Measurements from ENCODE around the gene AFAP1L2.

Gene AFAP1L2, protein sequence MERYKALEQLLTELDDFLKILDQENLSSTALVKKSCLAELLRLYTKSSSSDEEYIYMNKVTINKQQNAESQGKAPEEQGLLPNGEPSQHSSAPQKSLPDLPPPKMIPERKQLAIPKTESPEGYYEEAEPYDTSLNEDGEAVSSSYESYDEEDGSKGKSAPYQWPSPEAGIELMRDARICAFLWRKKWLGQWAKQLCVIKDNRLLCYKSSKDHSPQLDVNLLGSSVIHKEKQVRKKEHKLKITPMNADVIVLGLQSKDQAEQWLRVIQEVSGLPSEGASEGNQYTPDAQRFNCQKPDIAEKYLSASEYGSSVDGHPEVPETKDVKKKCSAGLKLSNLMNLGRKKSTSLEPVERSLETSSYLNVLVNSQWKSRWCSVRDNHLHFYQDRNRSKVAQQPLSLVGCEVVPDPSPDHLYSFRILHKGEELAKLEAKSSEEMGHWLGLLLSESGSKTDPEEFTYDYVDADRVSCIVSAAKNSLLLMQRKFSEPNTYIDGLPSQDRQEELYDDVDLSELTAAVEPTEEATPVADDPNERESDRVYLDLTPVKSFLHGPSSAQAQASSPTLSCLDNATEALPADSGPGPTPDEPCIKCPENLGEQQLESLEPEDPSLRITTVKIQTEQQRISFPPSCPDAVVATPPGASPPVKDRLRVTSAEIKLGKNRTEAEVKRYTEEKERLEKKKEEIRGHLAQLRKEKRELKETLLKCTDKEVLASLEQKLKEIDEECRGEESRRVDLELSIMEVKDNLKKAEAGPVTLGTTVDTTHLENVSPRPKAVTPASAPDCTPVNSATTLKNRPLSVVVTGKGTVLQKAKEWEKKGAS

DNA sequence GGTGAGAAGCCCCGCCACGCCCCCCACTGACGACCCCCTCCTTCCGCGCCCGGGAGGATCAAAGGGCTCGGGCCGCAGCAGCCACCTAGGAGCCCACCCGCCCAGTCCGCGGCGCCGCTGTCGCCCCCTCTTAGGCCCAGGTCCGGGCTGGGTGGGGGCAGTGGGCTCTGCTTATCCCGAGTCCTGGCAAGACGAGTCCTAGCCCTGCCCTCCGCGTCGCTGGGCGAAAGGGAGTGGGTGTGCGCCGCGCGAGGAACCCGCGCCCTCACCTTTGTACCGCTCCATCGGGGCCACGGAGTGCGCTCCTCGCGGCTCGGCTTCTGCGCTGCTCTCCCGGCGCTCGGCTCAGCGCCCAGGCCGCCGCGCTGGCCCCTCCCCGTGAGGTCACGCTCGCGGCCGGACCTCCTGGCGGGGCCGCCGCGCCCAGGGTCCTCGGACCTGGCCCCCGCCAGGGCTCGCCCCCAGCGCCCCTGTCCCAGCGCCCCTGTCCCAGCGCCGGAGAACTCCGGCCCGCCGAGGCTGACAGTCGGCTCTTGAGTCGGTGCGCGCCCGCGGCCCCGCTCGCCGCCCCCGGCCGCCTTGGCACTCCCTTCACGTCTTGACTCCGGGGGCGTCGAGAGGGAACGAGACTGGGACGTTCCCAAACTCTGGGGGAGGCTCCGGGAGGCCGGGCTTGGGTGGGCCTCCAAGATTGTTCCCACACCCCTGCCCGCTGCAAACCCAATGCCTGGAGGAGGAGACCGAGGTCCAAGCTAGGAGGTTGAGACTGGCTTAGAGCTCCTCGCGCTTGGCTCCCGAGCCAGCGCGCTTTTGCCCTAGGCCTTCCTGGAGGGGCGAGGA, at the start of gene AFAP1L2:
Gene AFAP1L2, minus strand, starts transcription at position 332 of the 840 bp plus-strand sequence. Its CDS starts 47 bp downstream, at position 285.
- DNase-seq, result no peak

DNA sequence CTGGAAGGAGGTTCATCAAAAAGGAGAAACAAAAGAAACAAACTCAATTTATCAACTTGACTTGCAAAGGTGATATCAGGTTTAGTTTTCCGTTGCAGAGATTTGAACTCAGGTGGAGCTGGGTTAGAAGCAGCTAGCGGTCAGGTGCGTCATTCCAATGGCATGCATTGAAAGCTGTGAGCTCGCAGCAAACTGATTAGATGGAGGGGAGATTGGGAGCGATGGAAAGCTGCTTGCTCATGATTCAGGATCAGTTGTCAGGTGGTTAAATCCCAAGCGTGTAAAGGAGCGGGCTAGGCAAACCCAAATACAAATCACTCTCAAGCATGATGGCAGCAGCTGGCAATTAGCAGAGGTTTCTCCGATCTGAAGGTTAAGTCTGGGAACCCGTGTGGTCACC, 49.3 kb upstream of the AFAP1L2 start:
- no peak for DNase-seq

DNA sequence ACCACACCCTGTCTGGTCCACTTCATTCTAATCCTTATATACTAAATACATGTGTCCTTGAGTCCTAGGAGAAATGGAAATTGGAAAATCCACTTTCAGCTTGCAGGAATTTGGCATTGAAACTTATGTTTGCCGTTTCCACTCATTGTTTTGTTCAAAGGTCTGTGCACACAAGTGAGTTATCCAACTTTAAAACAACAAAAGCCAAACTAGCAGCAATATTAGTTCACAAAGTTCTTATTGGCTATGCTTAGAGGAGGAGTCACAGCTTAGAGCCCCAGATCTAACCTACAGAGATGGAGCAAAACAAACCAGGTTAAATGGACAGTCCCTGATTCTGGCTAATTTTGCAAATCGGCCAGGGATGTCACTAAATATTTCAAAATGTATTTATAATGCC, 44.6 kb upstream of the AFAP1L2 start:
- DNase-seq, result no peak

DNA sequence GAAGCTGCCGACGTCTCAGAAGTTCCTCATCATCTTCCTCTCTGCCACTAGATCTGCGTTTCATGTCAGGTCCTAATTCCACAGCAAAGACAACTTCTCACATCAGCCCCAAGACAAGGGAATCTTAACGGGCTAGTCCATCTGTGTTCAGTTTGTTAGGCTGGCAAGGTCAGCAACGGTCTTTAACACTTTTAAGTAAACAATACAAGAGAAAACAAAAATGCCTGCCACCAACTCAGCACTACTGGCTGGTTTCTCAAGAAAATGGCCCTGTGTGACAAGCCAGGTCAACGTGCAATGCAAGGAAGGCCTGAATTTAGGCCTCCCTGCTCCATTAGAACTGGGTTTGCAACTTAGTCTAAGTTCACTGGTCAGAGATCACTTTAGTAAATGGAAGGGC, 41.0 kb upstream of the AFAP1L2 start:
- no peak for DNase-seq

DNA sequence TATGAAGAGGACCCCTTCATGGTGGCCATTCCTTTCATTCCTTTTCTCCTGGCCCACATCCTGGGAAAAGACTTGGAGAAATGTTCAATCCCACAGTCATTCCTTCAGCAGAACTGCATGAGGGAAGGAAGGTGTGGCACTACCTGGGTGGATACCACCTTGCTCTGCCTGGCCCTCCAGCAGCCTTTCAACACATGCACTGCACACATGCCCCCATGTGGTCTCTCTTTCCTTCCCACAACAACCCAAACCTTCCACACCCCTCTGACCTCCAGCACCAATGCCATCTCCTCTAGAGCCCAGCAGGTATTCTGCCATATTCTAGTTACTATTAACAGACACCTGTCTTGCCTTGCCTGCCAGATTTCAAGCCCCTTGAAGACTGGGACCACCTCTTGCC, 40.5 kb upstream of the AFAP1L2 start:
- no peak for DNase-seq

DNA sequence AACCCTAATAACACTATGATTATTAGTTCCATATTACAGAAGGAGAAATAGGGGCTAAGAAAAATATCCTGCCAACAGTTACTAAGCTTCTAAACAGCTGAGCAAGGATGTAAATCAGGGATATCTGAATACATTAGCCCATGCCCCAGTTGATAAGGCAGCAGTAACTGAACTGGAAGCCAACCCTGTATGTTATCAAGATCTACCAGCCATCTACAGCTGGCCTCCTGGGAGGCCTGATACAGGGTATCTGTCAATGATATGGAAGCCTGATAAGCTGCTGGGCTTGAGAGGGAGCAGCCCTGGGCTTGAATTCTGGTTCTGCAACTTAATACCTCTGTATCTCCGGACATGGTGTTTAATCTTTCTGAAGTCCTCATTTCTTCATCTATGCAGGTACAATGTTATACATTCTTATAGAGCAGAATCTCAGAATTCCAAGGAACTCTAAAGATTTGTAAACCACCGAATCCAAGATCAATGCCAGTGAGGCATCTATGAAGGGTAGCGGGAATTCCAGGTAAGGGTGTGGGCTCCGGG, 37.9 kb upstream of the AFAP1L2 start:
- no peak for DNase-seq

DNA sequence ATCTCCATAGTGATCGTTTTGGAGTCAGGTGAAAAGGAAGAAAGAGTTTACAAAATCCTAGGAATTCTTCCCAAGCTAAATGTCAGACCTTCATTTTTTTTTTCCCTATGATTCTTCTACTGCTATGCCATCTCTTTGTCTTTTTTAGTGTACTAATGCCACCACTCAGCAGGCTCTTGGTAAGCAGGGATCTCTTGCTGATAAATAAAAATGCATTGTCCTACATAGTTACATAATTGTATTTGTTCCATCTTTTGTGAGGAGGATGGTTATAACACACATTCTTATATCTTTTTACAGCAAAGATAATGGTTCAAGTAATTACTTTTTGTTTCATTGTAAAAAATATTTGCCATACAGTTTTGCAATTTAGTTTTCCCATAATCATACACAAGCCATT, 36.8 kb upstream of the AFAP1L2 start:
- no peak for DNase-seq

DNA sequence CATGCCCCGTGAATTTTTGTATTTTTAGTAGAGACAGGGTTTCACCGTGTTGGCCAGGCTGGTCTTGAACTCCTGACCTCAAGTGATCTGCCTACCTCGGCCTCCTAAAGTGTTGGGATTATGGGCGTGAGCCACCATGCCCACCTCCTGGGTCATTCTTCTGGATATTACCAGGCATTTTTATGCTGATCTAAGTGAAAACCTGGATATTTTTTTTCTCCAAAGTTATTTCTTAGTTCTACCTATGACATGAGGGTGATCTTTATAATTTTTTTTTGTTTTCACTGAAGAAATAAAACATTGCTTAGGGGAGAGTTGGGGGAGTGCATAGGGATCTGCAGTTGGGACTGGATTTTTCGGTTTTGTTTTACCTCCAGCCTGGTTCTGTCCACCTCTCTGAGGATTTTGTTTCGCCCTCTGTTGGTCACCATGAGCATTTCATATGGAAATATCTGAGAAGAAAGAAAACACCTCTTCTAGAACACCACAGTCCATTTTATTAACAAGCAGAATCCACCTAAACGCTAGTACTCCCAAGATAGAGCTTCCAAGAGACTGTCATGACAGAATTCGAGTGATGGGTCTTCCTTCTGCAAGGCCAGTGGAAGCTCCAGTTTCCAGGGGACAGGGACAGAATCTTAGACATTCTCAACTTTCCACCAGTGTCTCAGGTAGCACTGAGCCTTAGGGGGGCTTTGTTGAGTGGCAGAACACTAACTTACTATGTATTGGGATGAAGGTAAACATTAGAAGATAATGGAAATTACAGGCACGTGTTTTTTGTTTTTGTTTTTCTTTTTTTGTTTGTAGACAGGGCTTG, 33.4 kb upstream of the AFAP1L2 start:
- no peak for DNase-seq

DNA sequence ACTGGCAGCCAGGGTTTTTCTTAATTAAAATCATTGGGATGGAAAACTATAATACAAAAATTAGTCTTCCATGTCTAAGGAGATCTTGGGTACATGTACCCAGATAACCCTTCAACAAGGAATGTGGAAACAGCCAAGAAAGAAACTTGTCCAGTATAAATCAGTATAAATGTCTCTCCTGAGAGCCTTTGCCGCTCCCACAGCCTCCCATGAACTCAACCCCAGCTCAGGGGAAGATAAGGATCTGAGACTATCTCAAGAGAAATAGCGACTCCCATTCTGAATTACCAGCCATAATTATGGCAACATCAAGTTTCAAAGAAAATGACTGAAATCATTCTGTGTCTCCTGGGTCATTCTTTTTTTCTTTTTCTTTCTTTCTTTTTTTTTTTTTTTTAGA, 32.6 kb upstream of the AFAP1L2 start:
- DNase-seq, result no peak

DNA sequence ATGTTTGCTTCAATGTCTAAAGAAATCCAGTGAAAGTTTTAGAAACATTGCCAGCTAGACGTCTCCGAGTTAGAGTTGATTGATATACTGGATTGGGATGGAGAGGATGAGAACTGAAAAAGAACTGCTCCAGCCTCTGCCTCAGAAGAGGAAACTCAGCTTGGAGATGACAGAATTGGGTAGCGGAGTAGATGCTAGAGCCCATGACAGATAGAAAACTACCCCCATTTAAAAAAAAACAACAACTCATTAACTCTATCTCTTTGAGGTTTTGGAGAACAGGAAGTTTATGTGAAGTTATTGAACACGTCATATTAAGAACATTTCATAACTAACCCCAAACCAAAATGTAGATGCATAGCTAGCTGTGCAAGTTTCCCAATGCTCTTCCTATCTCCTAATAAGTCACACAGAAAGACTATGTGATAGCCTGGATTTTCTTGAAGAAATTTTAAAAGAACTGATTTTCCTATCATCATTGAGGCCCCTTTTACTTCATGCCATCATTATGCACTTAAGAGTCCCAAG, 28.3 kb upstream of the AFAP1L2 start:
- DNase-seq, result no peak

DNA sequence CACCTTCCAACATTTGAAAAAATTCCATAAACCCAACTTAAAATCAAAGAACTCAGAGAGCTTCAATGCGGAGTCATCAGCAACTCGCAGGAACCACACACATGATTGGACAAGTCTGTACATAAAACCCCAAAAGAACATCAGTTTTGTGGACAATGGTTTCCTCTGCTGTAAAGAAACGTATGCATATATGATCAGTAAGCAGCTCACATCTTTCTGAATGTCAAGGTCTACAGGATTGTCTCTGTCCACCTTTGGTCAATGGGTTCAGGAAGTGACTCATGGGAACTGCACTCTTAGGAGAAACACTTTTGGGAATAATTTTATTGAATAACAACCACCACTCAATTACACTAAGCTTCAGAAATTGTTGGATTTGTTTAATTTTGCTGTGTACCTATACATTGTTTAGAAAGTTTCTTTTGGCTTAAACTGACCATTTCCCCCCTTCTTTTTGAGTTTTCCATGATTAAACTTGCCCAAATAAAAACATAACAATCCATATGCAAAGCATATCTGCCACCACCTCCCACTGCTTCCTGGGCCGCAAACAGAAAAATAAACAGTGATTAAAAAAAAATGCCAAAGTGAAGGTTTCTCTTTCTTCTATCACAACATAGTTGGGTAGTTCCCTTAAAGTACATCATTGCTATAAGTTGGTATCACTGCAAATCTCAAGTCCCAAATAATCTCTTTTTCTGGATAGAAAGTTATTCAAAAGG, 27.3 kb upstream of the AFAP1L2 start:
- no peak for DNase-seq

DNA sequence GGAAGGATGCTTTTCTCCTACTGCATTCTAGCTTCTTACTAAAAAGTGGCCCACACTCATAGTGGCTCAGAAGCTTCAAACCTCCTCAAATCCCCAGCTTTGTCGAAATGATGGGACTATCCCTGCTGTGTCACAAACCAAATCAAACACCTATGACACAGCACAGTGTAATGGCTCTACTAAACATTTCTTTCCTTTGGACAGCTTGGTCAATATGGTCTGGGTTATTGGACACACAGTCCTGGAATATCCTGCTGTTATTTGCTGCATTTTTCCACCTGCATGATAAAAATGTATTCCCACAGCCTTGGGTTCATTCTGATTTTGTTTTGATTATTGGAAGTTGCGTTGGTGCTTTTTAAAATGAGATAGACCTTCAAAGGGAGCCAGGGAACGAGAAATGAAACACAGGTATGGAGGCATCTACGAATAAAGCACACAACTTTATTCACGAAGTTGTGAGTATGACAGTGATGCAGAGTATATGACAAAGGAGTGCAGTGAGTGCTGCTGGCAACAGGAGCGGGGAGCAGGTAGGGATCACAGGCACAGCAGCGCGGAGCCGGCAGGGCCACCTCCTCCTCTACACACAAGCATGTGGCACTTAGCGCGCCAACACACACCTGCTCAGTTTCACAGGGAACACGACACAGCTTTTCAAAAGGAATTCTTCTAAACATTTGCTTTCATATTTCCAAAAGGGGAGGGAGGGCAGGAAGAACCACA, 26.5 kb upstream of the AFAP1L2 start:
- no peak for DNase-seq

DNA sequence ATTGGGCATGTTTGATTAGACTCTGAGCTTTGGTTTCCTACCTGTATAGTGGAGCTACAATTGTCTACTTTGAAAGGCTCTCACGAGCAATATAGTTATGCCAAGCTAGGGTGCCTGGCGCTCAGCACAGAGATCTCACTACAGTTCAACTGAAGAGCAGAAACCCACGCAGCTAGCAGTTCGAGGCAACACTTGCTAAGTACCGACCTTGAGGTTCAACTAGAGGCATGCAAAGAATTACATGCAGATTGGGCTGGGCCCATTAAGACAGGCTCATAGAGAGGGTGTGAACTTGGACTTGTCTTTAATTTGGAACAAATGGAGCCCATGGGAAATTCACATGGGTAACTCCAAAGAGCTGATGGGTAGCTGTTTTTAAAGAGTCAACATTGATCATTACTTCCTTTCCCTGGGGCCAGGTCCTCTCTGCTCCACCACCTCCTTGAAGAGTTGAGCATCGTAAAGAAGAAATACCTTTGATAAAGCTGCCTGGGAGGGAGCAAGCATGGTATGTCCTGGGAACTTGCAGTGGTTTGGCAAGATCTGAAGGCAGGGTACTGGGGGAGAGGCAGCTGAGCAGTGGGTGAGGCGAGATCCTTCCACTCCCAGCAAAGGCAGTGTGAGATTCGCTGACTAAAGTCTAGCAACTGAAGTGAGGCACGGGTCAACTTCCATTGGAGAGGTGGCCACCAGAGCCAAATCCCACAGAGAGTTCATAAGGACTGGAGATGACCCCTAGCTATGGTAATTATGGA, 25.5 kb upstream of the AFAP1L2 start:
- no peak for DNase-seq

DNA sequence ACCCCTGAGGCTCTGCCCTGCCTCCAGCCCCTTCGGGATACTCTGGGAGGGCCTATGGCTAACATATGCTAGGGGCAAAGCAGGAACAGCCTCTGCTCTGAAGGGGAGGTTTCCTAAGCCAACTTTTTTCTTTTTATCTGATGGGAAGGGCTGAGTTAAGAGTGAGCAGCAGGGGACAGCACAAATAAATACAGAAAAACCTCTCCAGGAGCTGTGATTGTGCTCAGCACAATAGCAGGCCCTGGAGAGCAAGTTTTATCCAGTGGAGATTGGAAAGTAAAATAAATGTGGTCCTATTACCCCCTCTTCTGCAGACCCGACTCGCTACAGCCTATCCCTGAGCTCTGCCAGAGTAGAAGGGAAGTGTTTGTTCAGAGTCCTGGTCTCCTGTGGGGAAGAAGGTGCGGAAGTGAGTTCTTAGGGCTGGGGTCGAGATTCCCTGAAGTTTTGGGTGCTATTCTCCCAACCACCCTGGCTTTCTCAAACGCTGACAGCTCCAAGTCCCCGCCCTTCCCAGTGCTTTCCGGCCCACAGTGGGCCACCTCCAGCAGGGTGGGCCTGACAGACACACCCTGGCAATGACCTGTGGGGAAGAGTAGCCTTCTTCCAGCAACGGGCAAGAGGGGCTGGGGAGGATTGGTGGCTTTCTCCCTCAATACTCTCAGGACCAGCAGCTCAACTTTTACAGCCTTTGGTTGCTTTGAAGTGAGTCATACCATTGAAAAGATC, 23.0 kb upstream of the AFAP1L2 start:
- DNase-seq, result no peak

DNA sequence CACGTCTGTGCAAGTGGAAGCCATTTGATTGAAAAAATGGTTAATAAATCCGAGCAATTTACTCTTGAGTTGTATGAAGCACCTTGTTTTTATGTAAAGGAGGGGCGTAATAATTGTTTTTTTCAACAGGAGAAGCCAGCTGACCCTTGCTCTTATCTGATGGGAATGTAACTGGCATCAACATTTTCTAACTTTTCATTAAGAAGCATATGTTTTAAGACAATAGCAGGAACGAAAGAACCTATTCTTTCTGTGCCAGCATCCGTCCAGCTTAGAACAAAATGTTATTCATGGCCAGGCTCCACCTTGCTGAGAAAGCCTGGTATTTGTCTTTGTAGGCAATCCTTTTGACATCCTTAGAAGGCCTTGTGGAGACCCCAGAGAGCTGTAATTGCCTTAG, 22.2 kb upstream of the AFAP1L2 start:
- DNase-seq, result no peak

DNA sequence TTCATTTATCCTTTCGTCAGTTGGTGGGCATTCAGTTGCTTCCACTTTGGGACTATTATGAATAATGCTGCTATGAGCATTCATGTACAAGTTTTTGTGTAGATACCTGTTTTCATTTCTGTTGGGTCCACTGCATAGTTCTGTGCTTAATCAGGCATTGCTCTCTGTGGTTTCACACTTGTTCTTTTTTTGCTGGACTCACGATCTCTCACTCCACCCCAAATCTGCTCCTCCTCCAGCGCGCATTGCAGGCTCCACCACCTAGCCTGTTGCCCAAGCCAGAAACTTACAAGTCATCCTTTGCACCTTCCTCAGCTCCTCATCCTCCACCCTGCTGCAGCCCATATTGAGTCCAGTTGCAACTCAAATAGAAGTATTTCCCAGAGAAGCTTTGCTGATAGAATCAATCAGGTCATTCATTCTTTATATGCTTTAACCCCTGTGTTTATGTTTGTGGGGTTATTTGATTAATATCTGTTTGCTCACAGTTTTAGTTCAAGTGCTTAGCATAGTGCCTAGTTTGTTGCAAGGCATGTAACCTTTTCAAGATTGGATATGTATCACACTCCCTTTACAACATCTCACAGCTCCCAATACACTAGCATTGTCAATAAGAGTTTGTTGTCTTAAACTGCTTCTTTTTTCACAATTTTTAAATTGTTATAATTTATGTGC, 16.6 kb upstream of the AFAP1L2 start:
- no peak for DNase-seq

DNA sequence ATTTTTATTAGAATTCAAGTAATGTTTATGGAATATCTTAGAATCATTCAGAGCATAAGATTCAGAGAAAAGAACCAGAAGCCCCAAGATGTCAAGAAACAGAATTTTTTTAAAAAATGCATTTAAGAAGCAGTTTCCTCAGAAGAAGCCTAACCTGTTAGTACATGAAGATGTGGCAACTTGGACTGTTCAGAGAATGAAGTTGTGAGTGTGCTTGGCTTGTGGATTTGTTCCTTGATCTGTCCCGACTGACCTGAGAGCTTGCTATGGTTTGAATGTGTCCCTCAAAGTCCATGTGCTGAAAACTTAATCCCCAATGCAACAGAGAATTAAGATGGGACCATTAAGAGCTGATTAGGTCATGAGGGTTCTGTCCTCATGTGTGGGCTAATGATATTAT, 13.8 kb upstream of the AFAP1L2 start:
- DNase-seq, result no peak

All from NCI-H2107 (cell line).